ENCODE data around the gene SEC11C. TPM values are rescaled to one million over a fixed set of nuclear protein-coding genes. Genes with fewer than 3 reads are reported as not detected.
"Not testable (repeated sequence)": the region's sequence is repeated elsewhere in the genome, so short reads cannot be mapped to it uniquely, and the experiment has no call there.

The SEC11C gene
- total and polyA plus RNA-seq, 9 of the 15 experiments (the other 6 are each of a cell fraction or from before 2014, with no cell fraction given): 22.0 to 71.3 (median 36.5) TPM

GRCh38 chr18:59142800-59143416 lies 3.2 kb downstream of the SEC11C start:
- H3K27ac ChIP-seq (ENCODE audit: extremely low read depth, low read depth, low read length); H4K20me1 ChIP-seq (replicated peaks; ENCODE audit: control insufficient read depth, insufficient read depth, low read length); H3K36me3 ChIP-seq (ENCODE audit: control insufficient read depth, insufficient read depth, low read length); CTCF ChIA-PET (ENCODE audit: low intra/inter-chr PET ratio); H3K9ac ChIP-seq (ENCODE audit: insufficient read depth in 1 of 2, low read depth in 2 of 2, low read length in 2 of 2); in situ Hi-C loops (cut with MboI); H3K4me3 ChIP-seq; H3K4me2 ChIP-seq (ENCODE audit: insufficient read depth, low read length); intact Hi-C loops (cut with micrococcal nuclease); ATAC-seq; DNase-seq (ENCODE audit: extremely low read depth in 1 of 4, low spot score in 3 of 4); H3K4me1 ChIP-seq (replicated peaks in 1 of 2; ENCODE audit: control insufficient read depth in 2 of 2, insufficient read depth in 2 of 2, low read length in 2 of 2); H3K9me1 ChIP-seq (ENCODE audit: control insufficient read depth, insufficient read depth, low read length); FAIRE-seq; POLR2A ChIA-PET; H3K79me2 ChIP-seq (ENCODE audit: control insufficient read depth, insufficient read depth, low read length); H2AFZ ChIP-seq (ENCODE audit: low read depth, low read length); BruUV-seq (replicated peaks); H3K27me3 ChIP-seq (ENCODE audit: control insufficient read depth in 2 of 2, insufficient read depth in 2 of 2, low read length in 2 of 2); H3K9me3 ChIP-seq (replicated peaks; ENCODE audit: control insufficient read depth, insufficient read depth, low read depth, low read length): not testable (repeated sequence)
- 79% methylated on average over 3 of the region's 11 CpGs for WGBS (ENCODE audit: insufficient coverage, low coverage, missing lambda C conversion rate)

- Histone ChIP-seq H2AFZ (ENCODE audit: low read depth, low read length) (no peak overlapping the region), H3K9me3 (replicated peaks; ENCODE audit: control insufficient read depth, insufficient read depth, low read depth, low read length) (no peaks in the 10 kb centered on the region), H3K4me2 (ENCODE audit: insufficient read depth, low read length) (no peak overlapping the region), H4K20me1 (replicated peaks; ENCODE audit: control insufficient read depth, insufficient read depth, low read length) (no peaks in the 10 kb centered on the region), H3K9me1 (ENCODE audit: control insufficient read depth, insufficient read depth, low read length) (no peaks in the 10 kb centered on the region), H3K79me2 (ENCODE audit: control insufficient read depth, insufficient read depth, low read length) (no peaks in the 10 kb centered on the region), H3K4me3 (no peak overlapping the region), H3K27ac (ENCODE audit: extremely low read depth, low read depth, low read length) (no peak overlapping the region), H3K27me3 (ENCODE audit: control insufficient read depth in 2 of 2, insufficient read depth in 2 of 2, low read length in 2 of 2) (no peaks in the 10 kb centered on the region), H3K9ac (ENCODE audit: insufficient read depth in 1 of 2, low read depth in 2 of 2, low read length in 2 of 2) (no peak overlapping the region), H3K4me1 (replicated peaks in 1 of 2; ENCODE audit: control insufficient read depth in 2 of 2, insufficient read depth in 2 of 2, low read length in 2 of 2) (peaks cover 0 to 5% of the 10 kb centered on the region in 2 experiments; a peak in 2 of 5 replicates), H3K36me3 (ENCODE audit: control insufficient read depth, insufficient read depth, low read length) (no peaks in the 10 kb centered on the region)
- ChIA-PET CTCF (ENCODE audit: low intra/inter-chr PET ratio) (no interaction called here), POLR2A (no interaction called here)
- TF ChIP-seq RERE (CRISPR knock-in tag; IDR thresholded peaks at IDR 0.05; ENCODE audit: borderline replicate concordance) (no peak), EP300 (IDR thresholded peaks at IDR 0.05; ENCODE audit: low read length) (no peak), SMARCC2 (IDR thresholded peaks at IDR 0.05; ENCODE audit: low read depth) (no peak), MCM2 (IDR thresholded peaks at IDR 0.05; ENCODE audit: low read depth) (no peak)
- intact Hi-C loops (cut with micrococcal nuclease) (no loop called here), in situ Hi-C loops (cut with MboI) (no loop called here)
- ATAC-seq: no peak
- DNase-seq (ENCODE audit: extremely low read depth in 1 of 4, low spot score in 3 of 4): no peak
- 35% methylated on average over 3 of the region's 3 CpGs for WGBS (ENCODE audit: insufficient coverage, low coverage, missing lambda C conversion rate)
- no TSS peak for BruUV-seq (replicated peaks)
- FAIRE-seq: no peak
These were observed 3.8 kb downstream of the SEC11C start for GRCh38 chr18:59143441-59143840.
